Keratinocyte (primary cell): Measurements from ENCODE around the gene SLC40A1.

ENCODE experiments used
- EZH2 ChIP-seq: IDR thresholded peaks from one replicate; pipeline ENCODE4 v1.6.1; 2012; ENCODE audit warnings: inconsistent platforms, mild to moderate bottlenecking, low read length, moderate library complexity
- TF ChIP-seq, protein P1 (sequence below), 3 experiments: IDR thresholded peaks in 1 of 3; conservative IDR thresholded peaks in 1 of 3; optimal IDR thresholded peaks in 1 of 3; 2 replicates in 2 of 3; 3 replicates in 1 of 3; pipeline versions ENCODE3 to v1.5.1; 2011; ENCODE audit warnings: low read length in 3 of 3, mild to moderate bottlenecking in 3 of 3, moderate library complexity in 2 of 3, control low read depth in 1 of 3, inconsistent platforms in 1 of 3; ENCODE audit not compliant: insufficient read depth in 2 of 3; ENCODE audit errors: extremely low read depth in 1 of 3

DNA sequence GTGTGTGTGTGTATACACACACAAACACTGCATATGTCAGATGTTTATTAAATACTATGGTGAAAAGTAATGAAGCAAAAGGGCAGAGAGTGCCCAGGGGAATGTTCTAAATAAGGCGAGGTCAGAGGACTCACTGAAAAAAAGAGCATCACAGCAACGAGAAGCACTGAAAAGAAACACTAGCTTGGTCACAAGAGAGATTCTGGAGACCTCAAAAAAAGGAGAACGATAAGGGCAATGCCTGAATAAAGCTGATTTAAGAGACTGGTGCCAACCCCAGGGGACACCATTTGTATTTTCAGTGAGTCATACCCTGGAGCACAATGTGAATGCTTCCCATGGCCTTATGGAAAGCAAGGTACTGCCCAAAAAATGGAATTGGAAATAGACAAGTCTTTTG, 14.5 kb downstream of the SLC40A1 start:
- TF ChIP-seq, protein P1, sequence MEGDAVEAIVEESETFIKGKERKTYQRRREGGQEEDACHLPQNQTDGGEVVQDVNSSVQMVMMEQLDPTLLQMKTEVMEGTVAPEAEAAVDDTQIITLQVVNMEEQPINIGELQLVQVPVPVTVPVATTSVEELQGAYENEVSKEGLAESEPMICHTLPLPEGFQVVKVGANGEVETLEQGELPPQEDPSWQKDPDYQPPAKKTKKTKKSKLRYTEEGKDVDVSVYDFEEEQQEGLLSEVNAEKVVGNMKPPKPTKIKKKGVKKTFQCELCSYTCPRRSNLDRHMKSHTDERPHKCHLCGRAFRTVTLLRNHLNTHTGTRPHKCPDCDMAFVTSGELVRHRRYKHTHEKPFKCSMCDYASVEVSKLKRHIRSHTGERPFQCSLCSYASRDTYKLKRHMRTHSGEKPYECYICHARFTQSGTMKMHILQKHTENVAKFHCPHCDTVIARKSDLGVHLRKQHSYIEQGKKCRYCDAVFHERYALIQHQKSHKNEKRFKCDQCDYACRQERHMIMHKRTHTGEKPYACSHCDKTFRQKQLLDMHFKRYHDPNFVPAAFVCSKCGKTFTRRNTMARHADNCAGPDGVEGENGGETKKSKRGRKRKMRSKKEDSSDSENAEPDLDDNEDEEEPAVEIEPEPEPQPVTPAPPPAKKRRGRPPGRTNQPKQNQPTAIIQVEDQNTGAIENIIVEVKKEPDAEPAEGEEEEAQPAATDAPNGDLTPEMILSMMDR (optimal IDR thresholded peaks at IDR 0.05 in 1 of 3, IDR thresholded peaks at IDR 0.05 in 1 of 3, conservative IDR thresholded peaks at IDR 0.05 in 1 of 3; ENCODE audit: extremely low read depth in 1 of 3, insufficient read depth in 2 of 3, low read length in 3 of 3): no peak
- TF ChIP-seq EZH2: no peak
